Measurements from ENCODE around the gene DOK6. TPM values are rescaled to one million over a fixed set of nuclear protein-coding genes. Genes with fewer than 3 reads are reported as not detected.

Gene DOK6
- total and polyA plus RNA-seq, 2 donors (not counting 3 experiments of a cell fraction or from before 2014, with no cell fraction given): under 0.01 TPM; not detected in 1

GRCh38 chr18:69531973-69532372 is 131.3 kb downstream of the DOK6 start:
- H3K9me3 ChIP-seq (replicated peaks; ENCODE audit: control insufficient read depth, insufficient read depth, low read length): no peaks in the 10 kb centered on the region
- no peaks in the 10 kb centered on the region for H3K36me3 ChIP-seq (ENCODE audit: control insufficient read depth in 2 of 2, extremely low read depth in 1 of 2, insufficient read depth in 2 of 2, low read length in 2 of 2)
- H3K4me1 ChIP-seq (ENCODE audit: control insufficient read depth, extremely low read depth, insufficient read depth, low read length): no peaks in the 10 kb centered on the region
- H2AFZ ChIP-seq (ENCODE audit: low read depth, low read length): no peak overlapping the region
- H3K4me3 ChIP-seq (replicated peaks in 1 of 3; ENCODE audit: insufficient read depth in 1 of 3, low read depth in 1 of 3, low read length in 3 of 3): no peak overlapping the region
- intact Hi-C loops (cut with micrococcal nuclease): no loop called here
- ChIA-PET CTCF (no interaction called here), POLR2A (no interaction called here)
- no peaks in the 10 kb centered on the region for H3K79me2 ChIP-seq (ENCODE audit: control insufficient read depth, insufficient read depth, low read length)
- no peak for TF ChIP-seq GATA2 (IDR thresholded peaks at IDR 0.05; ENCODE audit: insufficient read depth, insufficient read length, low read depth, low read length)
- TF ChIP-seq MYC (IDR thresholded peaks at IDR 0.05; ENCODE audit: low read depth, low read length): no peak
- TF ChIP-seq, protein P1, sequence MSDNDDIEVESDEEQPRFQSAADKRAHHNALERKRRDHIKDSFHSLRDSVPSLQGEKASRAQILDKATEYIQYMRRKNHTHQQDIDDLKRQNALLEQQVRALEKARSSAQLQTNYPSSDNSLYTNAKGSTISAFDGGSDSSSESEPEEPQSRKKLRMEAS (IDR thresholded peaks at IDR 0.05; ENCODE audit: insufficient read depth, insufficient read length): no peak
- TF ChIP-seq JUN (IDR thresholded peaks at IDR 0.05; ENCODE audit: borderline replicate concordance, insufficient read depth, insufficient read length, low read depth): no peak
- TF ChIP-seq, protein P2, sequence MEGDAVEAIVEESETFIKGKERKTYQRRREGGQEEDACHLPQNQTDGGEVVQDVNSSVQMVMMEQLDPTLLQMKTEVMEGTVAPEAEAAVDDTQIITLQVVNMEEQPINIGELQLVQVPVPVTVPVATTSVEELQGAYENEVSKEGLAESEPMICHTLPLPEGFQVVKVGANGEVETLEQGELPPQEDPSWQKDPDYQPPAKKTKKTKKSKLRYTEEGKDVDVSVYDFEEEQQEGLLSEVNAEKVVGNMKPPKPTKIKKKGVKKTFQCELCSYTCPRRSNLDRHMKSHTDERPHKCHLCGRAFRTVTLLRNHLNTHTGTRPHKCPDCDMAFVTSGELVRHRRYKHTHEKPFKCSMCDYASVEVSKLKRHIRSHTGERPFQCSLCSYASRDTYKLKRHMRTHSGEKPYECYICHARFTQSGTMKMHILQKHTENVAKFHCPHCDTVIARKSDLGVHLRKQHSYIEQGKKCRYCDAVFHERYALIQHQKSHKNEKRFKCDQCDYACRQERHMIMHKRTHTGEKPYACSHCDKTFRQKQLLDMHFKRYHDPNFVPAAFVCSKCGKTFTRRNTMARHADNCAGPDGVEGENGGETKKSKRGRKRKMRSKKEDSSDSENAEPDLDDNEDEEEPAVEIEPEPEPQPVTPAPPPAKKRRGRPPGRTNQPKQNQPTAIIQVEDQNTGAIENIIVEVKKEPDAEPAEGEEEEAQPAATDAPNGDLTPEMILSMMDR (IDR thresholded peaks at IDR 0.05; ENCODE audit: extremely low read depth in 1 of 2, insufficient read depth in 1 of 2, low read depth in 1 of 2, low read length in 2 of 2): no peak
- no peak for TF ChIP-seq FOS (IDR thresholded peaks at IDR 0.05; ENCODE audit: borderline replicate concordance, insufficient read depth, low read length)
- TF ChIP-seq EZH2 (IDR thresholded peaks at IDR 0.05; ENCODE audit: borderline replicate concordance, low read depth, low read length, severe bottlenecking): no peak
- TF ChIP-seq POLR2AphosphoS5 (IDR thresholded peaks at IDR 0.05; ENCODE audit: insufficient read depth, low read depth, low read length): no peak
- TF ChIP-seq POLR2A (IDR thresholded peaks at IDR 0.05; ENCODE audit: low read depth, low read length): no peak
- no peaks in the 10 kb centered on the region for H3K27me3 ChIP-seq (ENCODE audit: control insufficient read depth in 2 of 2, insufficient read depth in 2 of 2, low read length in 2 of 2)
- no peaks in the 10 kb centered on the region for H3K9me1 ChIP-seq (replicated peaks; ENCODE audit: control insufficient read depth, extremely low read depth, insufficient read depth, low read length)
- no peak overlapping the region for H3K27ac ChIP-seq (ENCODE audit: insufficient read depth, low read depth, low read length)
- H4K20me1 ChIP-seq (replicated peaks; ENCODE audit: control insufficient read depth, extremely low read depth, insufficient read depth, low read length): no peaks in the 10 kb centered on the region
- BruUV-seq (replicated peaks): no TSS peak
- DNase-seq (ENCODE audit: low read depth, low spot score): no peak
- H3K4me2 ChIP-seq (ENCODE audit: insufficient read depth, low read length): no peak overlapping the region
- H3K9ac ChIP-seq (replicated peaks; ENCODE audit: extremely low read depth, insufficient read depth, low read length): no peak overlapping the region
- dilution Hi-C loops (cut with MboI; ENCODE audit: extremely low pct_ligation_motif_present, low sequenced_read_pairs): no loop called here
- no peak for FAIRE-seq

Data from endothelial cell of umbilical vein (primary cell).